SK-N-SH (cell line): ENCODE measurements around the gene MROH2B. TPM values are rescaled to one million over a fixed set of nuclear protein-coding genes. Genes with fewer than 3 reads are reported as not detected.

ENCODE experiments used
- CTCF ChIA-PET: fragments of 300-600, 350-600 bp; formaldehyde crosslinking; extraction: SDS; loops from one replicate; lab custom pipeline; 2021; lab: Yijun Ruan, JAX
- POLR2A ChIA-PET: fragments of 350-600 bp; sonication (Branson Sonifier 250); formaldehyde crosslinking; extraction: SDS; loops from one replicate; lab custom pipeline; 2020; ENCODE audit warnings: antibody characterized with exemption, inconsistent platforms; lab: Yijun Ruan, JAX
- DNase-seq: peaks from one replicate; pipeline ENCODE4 v3.0.0; 2012
- H2AFZ ChIP-seq: fragments of 200-600 bp; sonication (generic); 2 replicates; pipeline ENCODE4 v1.8.1; 2016; ENCODE audit warnings: antibody characterized with exemption, mild to moderate bottlenecking, low read depth
- H3F3A ChIP-seq: fragments of 200-600 bp; sonication (generic); replicated peaks from 2 replicates; pipeline ENCODE3; 2016; ENCODE audit warnings: antibody characterized with exemption, mild to moderate bottlenecking; ENCODE audit not compliant: insufficient read depth
- H3K27ac ChIP-seq, 2 experiments: fragments of 200-500 bp in 1 of 2; fragments of 200-600 bp in 1 of 2; sonication (Bioruptor generic) in 1 of 2; sonication (generic), shearing (Covaris generic) in 1 of 2; 2 replicates each; pipeline versions ENCODE4 v1.5.1 to v1.6.1; 2014 to 2016; ENCODE audit warnings: low read depth in 2 of 2, inconsistent platforms in 1 of 2, low read length in 1 of 2, mild to moderate bottlenecking in 1 of 2, mixed read lengths in 1 of 2
- H3K27me3 ChIP-seq: fragments of 200-600 bp; sonication (generic), shearing (Covaris generic); 2 replicates; pipeline ENCODE4 v1.6.1; 2016; ENCODE audit warnings: mixed run types; ENCODE audit not compliant: insufficient read depth
- H3K36me3 ChIP-seq, 2 experiments: fragments of 200-500 bp in 1 of 2; fragments of 200-600 bp in 1 of 2; sonication (Bioruptor generic) in 1 of 2; sonication (generic) in 1 of 2; replicated peaks in 1 of 2; 2 replicates each; pipeline versions ENCODE3 to v1.5.1; 2014 to 2016; ENCODE audit warnings: low read length in 1 of 2, mild to moderate bottlenecking in 1 of 2; ENCODE audit not compliant: insufficient read depth in 2 of 2, control insufficient read depth in 1 of 2
- H3K4me1 ChIP-seq, 2 experiments: fragments of 200-500 bp in 1 of 2; fragments of 200-600 bp in 1 of 2; sonication (Bioruptor generic) in 1 of 2; sonication (generic), shearing (Covaris generic) in 1 of 2; 2 replicates each; pipeline versions ENCODE4 v1.5.1 to v1.6.1; 2014 to 2016; ENCODE audit warnings: low read depth in 1 of 2, low read length in 1 of 2, mixed run types in 1 of 2; ENCODE audit not compliant: insufficient read depth in 2 of 2, control insufficient read depth in 1 of 2
- H3K4me2 ChIP-seq: fragments of 200-600 bp; sonication (generic), shearing (Covaris generic); 2 replicates; pipeline ENCODE4 v1.6.1; 2017; ENCODE audit warnings: mixed run types
- H3K4me3 ChIP-seq, 2 experiments: fragments of 200-500 bp in 1 of 2; fragments of 200-600 bp in 1 of 2; sonication (Bioruptor generic) in 1 of 2; sonication (generic), shearing (Covaris generic) in 1 of 2; 2 replicates each; pipeline versions ENCODE4 v1.5.1 to v1.8.1; 2014 to 2016; ENCODE audit warnings: low read depth in 2 of 2, inconsistent platforms in 1 of 2, low read length in 1 of 2, mild to moderate bottlenecking in 1 of 2, mixed read lengths in 1 of 2, moderate library complexity in 1 of 2
- H3K79me2 ChIP-seq: fragments of 200-600 bp; sonication (generic); 2 replicates; pipeline ENCODE4 v1.8.1; 2017; ENCODE audit warnings: mild to moderate bottlenecking; ENCODE audit not compliant: insufficient read depth
- H3K9ac ChIP-seq: fragments of 200-600 bp; sonication (generic); 2 replicates; pipeline ENCODE4 v1.6.1; 2017; ENCODE audit warnings: mixed run types
- H3K9me2 ChIP-seq: fragments of 200-600 bp; sonication (generic); 2 replicates; pipeline ENCODE4 v1.6.1; 2017; ENCODE audit warnings: mixed run types
- H3K9me3 ChIP-seq: fragments of 200-600 bp; sonication (generic); 2 replicates; pipeline ENCODE4 v1.6.1; 2017; ENCODE audit warnings: mixed run types, mild to moderate bottlenecking, moderate library complexity
- H4K20me1 ChIP-seq: fragments of 200-600 bp; sonication (generic); 2 replicates; pipeline ENCODE4 v1.6.1; 2017; ENCODE audit warnings: mild to moderate bottlenecking, mixed run types; ENCODE audit not compliant: insufficient read depth
- ELF1 ChIP-seq: IDR thresholded peaks from 2 replicates; pipeline ENCODE4 v1.4.0; 2012
- EP300 ChIP-seq, 2 experiments: IDR thresholded peaks; 2 replicates each; pipeline versions ENCODE4 v1.4.0 to v1.6.1; 2012; ENCODE audit warnings: borderline replicate concordance in 1 of 2, low read depth in 1 of 2, low read length in 1 of 2
- EZH2phosphoT487 ChIP-seq: fragments of 200-600 bp; sonication (generic); IDR thresholded peaks from 2 replicates; pipeline ENCODE4 v1.6.1; 2017; ENCODE audit warnings: low read depth, mixed run types, mild to moderate bottlenecking, antibody characterized with exemption, moderate library complexity, borderline replicate concordance
- FOXM1 ChIP-seq: IDR thresholded peaks from 2 replicates; pipeline ENCODE4 v1.4.0; 2012; ENCODE audit warnings: low read depth, mild to moderate bottlenecking
- GABPA ChIP-seq: IDR thresholded peaks from 2 replicates; pipeline ENCODE4 v1.4.0; 2012; ENCODE audit warnings: low read depth, mild to moderate bottlenecking
- MXI1 ChIP-seq: IDR thresholded peaks from 2 replicates; pipeline ENCODE4 v1.6.1; 2012; ENCODE audit warnings: mild to moderate bottlenecking, low read depth, low read length, improper control_type of control experiment
- NRF1 ChIP-seq: IDR thresholded peaks from 2 replicates; pipeline ENCODE4 v1.6.1; 2012; ENCODE audit warnings: low read depth, mild to moderate bottlenecking, low read length
- POLR2AphosphoS5 ChIP-seq: IDR thresholded peaks from 2 replicates; pipeline ENCODE4 v1.6.1; 2012; ENCODE audit warnings: low read depth, low read length
- RAD21 ChIP-seq: IDR thresholded peaks from 2 replicates; pipeline ENCODE4 v1.6.1; 2012; ENCODE audit warnings: mild to moderate bottlenecking, low read length
- RCOR1 ChIP-seq: fragments of 150-350 bp; IDR thresholded peaks from 2 replicates; pipeline ENCODE4 v1.6.1; 2017; ENCODE audit warnings: antibody characterized with exemption, low read length
- REST ChIP-seq: IDR thresholded peaks from 2 replicates; pipeline ENCODE4 v1.6.1; 2012; ENCODE audit warnings: mild to moderate bottlenecking, low read depth, low read length, moderate library complexity
- RXRA ChIP-seq: IDR thresholded peaks from 2 replicates; pipeline ENCODE4 v1.4.0; 2012; ENCODE audit warnings: low read depth, mild to moderate bottlenecking, borderline replicate concordance
- SIN3A ChIP-seq: IDR thresholded peaks from 2 replicates; pipeline ENCODE4 v1.6.1; 2012; ENCODE audit warnings: low read depth, mild to moderate bottlenecking, low read length, moderate library complexity, borderline replicate concordance
- SMC3 ChIP-seq: IDR thresholded peaks from 2 replicates; pipeline ENCODE4 v1.6.1; 2012; ENCODE audit warnings: low read depth, low read length, improper control_type of control experiment
- YY1 ChIP-seq: IDR thresholded peaks from 2 replicates; pipeline ENCODE4 v1.4.0; 2012; ENCODE audit warnings: low read depth, mild to moderate bottlenecking
- WGBS: methylation state at CpG from one replicate; pipeline ENCODE4 v1.1.6; 2017; ENCODE audit warnings: low lambda C conversion rate; 5-methylcytosine and 5-hydroxymethylcytosine counted together
- polyA plus RNA-seq, 3 experiments: library from polyadenylated mRNA; depleted of rRNA; stranded (reverse); fragments of >200 nt; gene quantifications; 2 replicates each; pipeline ENCODE4 v1.2.3, GENCODE V29; 2012
- TF ChIP-seq, protein P1 (sequence below): IDR thresholded peaks from 2 replicates; pipeline ENCODE4 v1.4.0; 2012; ENCODE audit warnings: low read depth
- TF ChIP-seq, protein P2 (sequence below): fragments of 150-350 bp; IDR thresholded peaks from 2 replicates; pipeline ENCODE4 v1.6.1; 2016; ENCODE audit warnings: mild to moderate bottlenecking, low read depth, low read length
- TF ChIP-seq, protein P3 (sequence below): IDR thresholded peaks from 2 replicates; pipeline ENCODE4 v1.4.0; 2012; ENCODE audit warnings: low read depth, borderline replicate concordance

The MROH2B gene
- polyA plus RNA-seq, 1 of the 3 experiments (the other 2 are of a cell fraction): not detected

GRCh38 chr5:40981420-40981819 lies 89.7 kb downstream of the MROH2B start:
- Histone ChIP-seq H2AFZ (no peak overlapping the region), H3F3A (no peaks in the 10 kb centered on the region), H3K27me3 (no peaks in the 10 kb centered on the region), H3K36me3 (peaks cover 0 to 8% of the 10 kb centered on the region in 2 experiments), H4K20me1 (no peaks in the 10 kb centered on the region), H3K9ac (no peak overlapping the region), H3K4me1 (peaks cover 0 to 5% of the 10 kb centered on the region in 2 experiments; a peak in 2 of 4 replicates), H3K9me2 (no peaks in the 10 kb centered on the region), H3K4me2 (no peak overlapping the region), H3K9me3 (no peaks in the 10 kb centered on the region), H3K79me2 (no peaks in the 10 kb centered on the region), H3K27ac (no peak overlapping the region; a peak in 1 of 4 replicates), H3K4me3 (no peak overlapping the region)
- WGBS: 67% methylated on average over 9 of the region's 9 CpGs
- TF ChIP-seq MXI1: no peak
- no peak for TF ChIP-seq SMC3
- no peak for TF ChIP-seq GABPA
- no peak for TF ChIP-seq EP300 (IDR thresholded peaks at IDR 0.05; ENCODE audit: borderline replicate concordance in 1 of 2, low read depth in 1 of 2, low read length in 1 of 2)
- TF ChIP-seq RCOR1: no peak
- no peak for TF ChIP-seq ELF1
- TF ChIP-seq, protein P1, sequence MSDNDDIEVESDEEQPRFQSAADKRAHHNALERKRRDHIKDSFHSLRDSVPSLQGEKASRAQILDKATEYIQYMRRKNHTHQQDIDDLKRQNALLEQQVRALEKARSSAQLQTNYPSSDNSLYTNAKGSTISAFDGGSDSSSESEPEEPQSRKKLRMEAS: no peak
- no peak for TF ChIP-seq NRF1
- TF ChIP-seq, protein P2, sequence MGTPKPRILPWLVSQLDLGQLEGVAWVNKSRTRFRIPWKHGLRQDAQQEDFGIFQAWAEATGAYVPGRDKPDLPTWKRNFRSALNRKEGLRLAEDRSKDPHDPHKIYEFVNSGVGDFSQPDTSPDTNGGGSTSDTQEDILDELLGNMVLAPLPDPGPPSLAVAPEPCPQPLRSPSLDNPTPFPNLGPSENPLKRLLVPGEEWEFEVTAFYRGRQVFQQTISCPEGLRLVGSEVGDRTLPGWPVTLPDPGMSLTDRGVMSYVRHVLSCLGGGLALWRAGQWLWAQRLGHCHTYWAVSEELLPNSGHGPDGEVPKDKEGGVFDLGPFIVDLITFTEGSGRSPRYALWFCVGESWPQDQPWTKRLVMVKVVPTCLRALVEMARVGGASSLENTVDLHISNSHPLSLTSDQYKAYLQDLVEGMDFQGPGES: no peak
- TF ChIP-seq POLR2AphosphoS5: no peak
- no peak for TF ChIP-seq YY1
- no peak for TF ChIP-seq RXRA
- no peak for TF ChIP-seq EZH2phosphoT487
- TF ChIP-seq RAD21: no peak
- no peak for TF ChIP-seq FOXM1
- TF ChIP-seq SIN3A: no peak
- TF ChIP-seq, protein P3, sequence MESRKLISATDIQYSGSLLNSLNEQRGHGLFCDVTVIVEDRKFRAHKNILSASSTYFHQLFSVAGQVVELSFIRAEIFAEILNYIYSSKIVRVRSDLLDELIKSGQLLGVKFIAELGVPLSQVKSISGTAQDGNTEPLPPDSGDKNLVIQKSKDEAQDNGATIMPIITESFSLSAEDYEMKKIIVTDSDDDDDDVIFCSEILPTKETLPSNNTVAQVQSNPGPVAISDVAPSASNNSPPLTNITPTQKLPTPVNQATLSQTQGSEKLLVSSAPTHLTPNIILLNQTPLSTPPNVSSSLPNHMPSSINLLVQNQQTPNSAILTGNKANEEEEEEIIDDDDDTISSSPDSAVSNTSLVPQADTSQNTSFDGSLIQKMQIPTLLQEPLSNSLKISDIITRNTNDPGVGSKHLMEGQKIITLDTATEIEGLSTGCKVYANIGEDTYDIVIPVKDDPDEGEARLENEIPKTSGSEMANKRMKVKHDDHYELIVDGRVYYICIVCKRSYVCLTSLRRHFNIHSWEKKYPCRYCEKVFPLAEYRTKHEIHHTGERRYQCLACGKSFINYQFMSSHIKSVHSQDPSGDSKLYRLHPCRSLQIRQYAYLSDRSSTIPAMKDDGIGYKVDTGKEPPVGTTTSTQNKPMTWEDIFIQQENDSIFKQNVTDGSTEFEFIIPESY: no peak
- no peak for TF ChIP-seq REST
- DNase-seq: no peak
- ChIA-PET CTCF (interaction anchor here (1.7 kb wide), 1 partner anchor 77 kb away, joined by 6 read pairs; no protein-coding TSS in a partner anchor), POLR2A (no interaction called here)
